Natural killer cell (primary cell): ENCODE data around the gene SLC17A7. TPM values are rescaled to one million over a fixed set of nuclear protein-coding genes. Genes with fewer than 3 reads are reported as not detected.
A peak's percentile ranks its signal among the peaks of the same experiment; 100 is the strongest.

Experiments
- ATAC-seq, 3 donors: fragments of 150-1000 bp in 2 of 3; fragments of 200-7000 bp in 1 of 3; cut with Tn5 transposase; 1 replicate in 1 of 3; 2 replicates in 2 of 3; pipeline ENCODE4 v1.10.0; 2021; ENCODE audit warnings: mild to moderate bottlenecking in 2 of 3, moderate library complexity in 2 of 3
- DNase-seq, 2 donors: peaks; one replicate each; pipeline versions ENCODE4 v3.0.0 to v3.0.0-alpha.2; 2013 to 2021; ENCODE audit warnings: mixed read lengths in 1 of 2
- H3K27ac ChIP-seq: one replicate; pipeline ENCODE4 v1.5.1; 2013; ENCODE audit warnings: mild to moderate bottlenecking, low read length
- H3K27me3 ChIP-seq: one replicate; pipeline ENCODE4 v1.6.1; 2013; ENCODE audit warnings: low read length; ENCODE audit not compliant: control insufficient read depth, insufficient read depth
- H3K36me3 ChIP-seq: one replicate; pipeline ENCODE4 v1.6.1; 2013; ENCODE audit warnings: low read length; ENCODE audit not compliant: control insufficient read depth, insufficient read depth
- H3K4me1 ChIP-seq: one replicate; pipeline ENCODE4 v1.6.1; 2013; ENCODE audit warnings: low read length; ENCODE audit not compliant: control insufficient read depth, insufficient read depth
- H3K4me3 ChIP-seq: one replicate; pipeline ENCODE4 v1.5.1; 2013; ENCODE audit warnings: low read length
- H3K9me3 ChIP-seq: one replicate; pipeline ENCODE4 v1.6.1; 2013; ENCODE audit warnings: low read length; ENCODE audit not compliant: control insufficient read depth, insufficient read depth
- H3K27ac Mint-ChIP-seq, 2 donors: one replicate each; pipeline ENCODE4 v1.8.0; 2022; ENCODE audit warnings: mild to moderate bottlenecking in 2 of 2, mixed read lengths in 2 of 2, moderate library complexity in 1 of 2
- H3K27me3 Mint-ChIP-seq, 2 donors: one replicate each; pipeline ENCODE4 v1.8.0; 2022; ENCODE audit warnings: low read depth in 2 of 2, mixed read lengths in 2 of 2
- H3K36me3 Mint-ChIP-seq: one replicate; pipeline ENCODE4 v1.8.0; 2022; ENCODE audit warnings: mixed read lengths
- H3K4me1 Mint-ChIP-seq, 2 donors: one replicate each; pipeline ENCODE4 v1.8.0; 2022; ENCODE audit warnings: mixed read lengths in 2 of 2
- H3K4me3 Mint-ChIP-seq: one replicate; pipeline ENCODE4 v1.8.0; 2022; ENCODE audit warnings: mild to moderate bottlenecking, moderate library complexity, mixed read lengths
- H3K9me3 Mint-ChIP-seq, 2 donors: one replicate each; pipeline ENCODE4 v1.8.0; 2022; ENCODE audit warnings: mixed read lengths in 2 of 2
- WGBS: methylation state at CpG from one replicate; pipeline ENCODE4 v1.1.7; 2013; ENCODE audit warnings: missing lambda C conversion rate; ENCODE audit not compliant: insufficient coverage; 5-methylcytosine and 5-hydroxymethylcytosine counted together
- intact Hi-C: fragments of 100-400 bp; cut with micrococcal nuclease; formaldehyde crosslinking; loops from one replicate; pipeline ENCODE4 v1.14.2; 2022
- total RNA-seq, 4 donors: library from RNA; stranded (reverse); fragments of 120-200 nt in 1 of 4; gene quantifications; one replicate each; pipeline versions ENCODE4 v1.2.3 to v1.2.4, GENCODE V29; 2013 to 2022
- TF ChIP-seq, protein P1 (sequence below): fragments of 200-600 bp; IDR thresholded peaks from one replicate; pipeline ENCODE4 v1.8.0; 2022; ENCODE audit warnings: antibody characterized with exemption

The SLC17A7 gene
- total RNA-seq, 3 donors from 2014 or later (not counting 1 experiment from before 2014, with no cell fraction given): not detected

DNA sequence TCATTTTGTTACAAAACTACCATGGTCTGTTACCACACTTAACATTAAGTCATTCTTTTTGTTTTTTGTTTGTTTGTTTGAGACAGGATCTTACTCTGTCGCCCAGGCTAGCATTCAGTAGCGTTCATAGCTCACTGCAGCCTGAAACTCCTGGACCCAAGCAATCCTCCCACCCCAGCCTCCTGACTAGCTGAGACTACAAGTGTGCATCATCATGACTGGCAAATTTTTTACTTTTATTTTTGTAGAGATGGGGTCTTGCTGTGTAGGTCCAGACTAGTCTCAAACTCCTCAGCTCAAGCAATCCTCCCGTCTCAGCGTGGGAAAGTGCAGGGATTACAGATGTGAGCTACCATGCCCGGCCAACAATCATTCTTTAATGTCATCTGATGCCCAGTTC lies 15.0 kb upstream of the SLC17A7 start:
- WGBS: 92% methylated on average over 5 of the region's 5 CpGs
- H3K27me3 ChIP-seq: no peaks in the 10 kb centered on the region
- no peak overlapping the region for H3K4me3 ChIP-seq
- peak overlapping the region; percentile 66 for H3K4me3 Mint-ChIP-seq
- DNase-seq: no peak
- no peaks in the 10 kb centered on the region for H3K9me3 ChIP-seq
- TF ChIP-seq, protein P1, sequence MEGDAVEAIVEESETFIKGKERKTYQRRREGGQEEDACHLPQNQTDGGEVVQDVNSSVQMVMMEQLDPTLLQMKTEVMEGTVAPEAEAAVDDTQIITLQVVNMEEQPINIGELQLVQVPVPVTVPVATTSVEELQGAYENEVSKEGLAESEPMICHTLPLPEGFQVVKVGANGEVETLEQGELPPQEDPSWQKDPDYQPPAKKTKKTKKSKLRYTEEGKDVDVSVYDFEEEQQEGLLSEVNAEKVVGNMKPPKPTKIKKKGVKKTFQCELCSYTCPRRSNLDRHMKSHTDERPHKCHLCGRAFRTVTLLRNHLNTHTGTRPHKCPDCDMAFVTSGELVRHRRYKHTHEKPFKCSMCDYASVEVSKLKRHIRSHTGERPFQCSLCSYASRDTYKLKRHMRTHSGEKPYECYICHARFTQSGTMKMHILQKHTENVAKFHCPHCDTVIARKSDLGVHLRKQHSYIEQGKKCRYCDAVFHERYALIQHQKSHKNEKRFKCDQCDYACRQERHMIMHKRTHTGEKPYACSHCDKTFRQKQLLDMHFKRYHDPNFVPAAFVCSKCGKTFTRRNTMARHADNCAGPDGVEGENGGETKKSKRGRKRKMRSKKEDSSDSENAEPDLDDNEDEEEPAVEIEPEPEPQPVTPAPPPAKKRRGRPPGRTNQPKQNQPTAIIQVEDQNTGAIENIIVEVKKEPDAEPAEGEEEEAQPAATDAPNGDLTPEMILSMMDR: no peak
- H3K27ac Mint-ChIP-seq: no peak overlapping the region
- ATAC-seq: no peak
- peaks cover 42% of the 10 kb centered on the region for H3K4me1 ChIP-seq
- intact Hi-C loops: no loop called here
- no peak overlapping the region for H3K27ac ChIP-seq
- H3K36me3 ChIP-seq: peaks cover 13% of the 10 kb centered on the region
- no peaks in the 10 kb centered on the region for H3K9me3 Mint-ChIP-seq
- H3K36me3 Mint-ChIP-seq: no peaks in the 10 kb centered on the region
- peaks cover 24 to 33% of the 10 kb centered on the region in 2 donors for H3K4me1 Mint-ChIP-seq
- no peaks in the 10 kb centered on the region for H3K27me3 Mint-ChIP-seq

DNA sequence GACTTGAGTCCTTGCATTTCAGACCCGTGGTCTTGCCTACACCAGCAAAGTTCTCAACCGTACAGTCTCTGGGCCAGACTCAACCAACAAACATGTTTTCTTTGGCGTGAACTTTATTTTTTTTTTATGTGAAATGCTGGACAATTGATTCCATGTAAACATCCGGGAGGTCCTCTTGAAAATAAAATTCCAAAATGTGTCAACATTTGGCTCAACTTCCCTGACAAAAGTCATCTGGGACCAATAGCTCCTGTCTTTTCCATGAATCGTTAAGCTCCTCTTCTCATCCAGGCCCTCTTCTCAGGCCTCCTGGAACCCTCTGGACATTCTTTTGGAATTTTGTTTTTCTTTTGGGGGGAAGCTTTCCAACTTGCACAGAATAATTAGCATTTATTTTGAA lies 14.4 kb upstream of the SLC17A7 start:
- Mint-ChIP-seq H3K36me3 (no peaks in the 10 kb centered on the region), H3K4me1 (peaks cover 26 to 36% of the 10 kb centered on the region in 2 donors), H3K27ac (no peak overlapping the region), H3K27me3 (no peaks in the 10 kb centered on the region), H3K9me3 (no peaks in the 10 kb centered on the region), H3K4me3 (no peak overlapping the region)
- TF ChIP-seq, protein P1: no peak
- Histone ChIP-seq H3K4me3 (no peak overlapping the region), H3K27ac (no peak overlapping the region), H3K4me1 (peaks cover 47% of the 10 kb centered on the region), H3K27me3 (no peaks in the 10 kb centered on the region), H3K36me3 (peaks cover 13% of the 10 kb centered on the region), H3K9me3 (no peaks in the 10 kb centered on the region)
- intact Hi-C loops: no loop called here
- 96% methylated on average over 5 of the region's 5 CpGs for WGBS
- no peak for DNase-seq
- no peak for ATAC-seq

DNA sequence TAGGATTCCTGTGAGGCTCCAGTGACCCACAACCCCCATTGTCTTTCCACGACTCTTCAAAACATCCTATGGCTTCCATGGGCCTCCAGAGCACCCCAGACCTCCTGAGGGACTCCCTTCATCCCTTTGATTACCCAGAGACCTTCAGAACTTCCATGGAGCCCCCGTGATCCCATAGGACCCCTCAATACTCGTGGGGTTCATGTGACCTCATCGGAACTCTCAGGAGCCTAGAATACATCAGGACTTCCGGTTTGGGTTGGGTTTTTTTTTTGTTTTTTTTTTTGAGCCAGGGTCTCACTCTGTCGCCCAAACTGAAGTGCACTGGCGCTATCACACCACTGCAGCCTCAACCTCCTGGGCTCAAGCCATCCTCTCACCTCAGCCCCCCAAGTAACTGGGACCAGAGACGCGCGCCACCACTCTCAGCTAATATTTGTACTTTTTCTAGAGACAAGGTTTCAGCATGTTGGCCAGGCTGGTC lies 12.5 kb upstream of the SLC17A7 start:
- H3K4me3 ChIP-seq: peak overlapping the region; percentile 78
- no peaks in the 10 kb centered on the region for H3K9me3 Mint-ChIP-seq
- H3K4me1 Mint-ChIP-seq: peaks cover 37 to 45% of the 10 kb centered on the region in 2 donors
- WGBS: 22% methylated on average over 10 of the region's 10 CpGs
- no peaks in the 10 kb centered on the region for H3K27me3 ChIP-seq
- ATAC-seq (no peak), DNase-seq (peak in 1 of 2 donors; percentile 61)
- peaks cover 52% of the 10 kb centered on the region for H3K4me1 ChIP-seq
- TF ChIP-seq, protein P1: no peak
- peak overlapping the region; percentile 95 for H3K4me3 Mint-ChIP-seq
- intact Hi-C loops: loop anchor here (1.0 to 2.0 kb wide), 5 partner anchors 16 to 424 kb away; partner anchors contain the start of genes AKT1S1, RPL13A, RPS11 and TBC1D17
- H3K36me3 ChIP-seq: peaks cover 12% of the 10 kb centered on the region
- H3K27me3 Mint-ChIP-seq: no peaks in the 10 kb centered on the region
- no peaks in the 10 kb centered on the region for H3K36me3 Mint-ChIP-seq
- peak overlapping the region; percentile 98 to 100 for H3K27ac Mint-ChIP-seq
- peak overlapping the region; percentile 99 for H3K27ac ChIP-seq
- no peaks in the 10 kb centered on the region for H3K9me3 ChIP-seq
